RWPE2 (cell line): ENCODE data around the gene TTI1.

Experiments
- ATAC-seq: fragments of 200-7000 bp; cut with Tn5 transposase; 3 replicates; pipeline ENCODE4 v1.9.1; 2021; ENCODE audit warnings: low read depth
- DNase-seq: peaks from one replicate; pipeline ENCODE4 v3.0.0-alpha.2; 2020; ENCODE audit warnings: low spot score
- H3K27ac ChIP-seq: fragments of 450-650 bp; 2 replicates; pipeline ENCODE4 v1.5.1; 2017; ENCODE audit warnings: mild to moderate bottlenecking; ENCODE audit not compliant: poor library complexity, severe bottlenecking
- H3K27me3 ChIP-seq: fragments of 250-450 bp; sonication (Bioruptor Pico); 2 replicates; pipeline ENCODE4 v1.5.1; 2021; ENCODE audit warnings: mild to moderate bottlenecking, moderate library complexity; ENCODE audit not compliant: insufficient read depth, poor library complexity, severe bottlenecking
- H3K36me3 ChIP-seq: fragments of 250-450 bp; sonication (Bioruptor Pico); 2 replicates; pipeline ENCODE4 v1.5.1; 2020; ENCODE audit warnings: low read depth, mild to moderate bottlenecking, moderate library complexity
- H3K4me1 ChIP-seq: fragments of 250-450 bp; sonication (Bioruptor Pico); 2 replicates; pipeline ENCODE4 v1.5.1; 2021; ENCODE audit warnings: mild to moderate bottlenecking, moderate library complexity; ENCODE audit not compliant: insufficient read depth, poor library complexity, severe bottlenecking
- H3K4me3 ChIP-seq: fragments of 250-450 bp; sonication (Bioruptor Pico); 2 replicates; pipeline ENCODE4 v1.5.1; 2021; ENCODE audit warnings: mild to moderate bottlenecking, moderate library complexity; ENCODE audit not compliant: severe bottlenecking
- H3K9me3 ChIP-seq: fragments of 250-450 bp; sonication (Bioruptor Pico); 2 replicates; pipeline ENCODE4 v1.5.1; 2021; ENCODE audit warnings: mild to moderate bottlenecking, moderate library complexity; ENCODE audit not compliant: severe bottlenecking
- TF ChIP-seq, protein P1 (sequence below): fragments of 450-650 bp; IDR thresholded peaks from one replicate; pipeline ENCODE4 v1.5.1; 2017; ENCODE audit warnings: mild to moderate bottlenecking, moderate library complexity; ENCODE audit not compliant: poor library complexity, severe bottlenecking

TTI1 gene

DNA sequence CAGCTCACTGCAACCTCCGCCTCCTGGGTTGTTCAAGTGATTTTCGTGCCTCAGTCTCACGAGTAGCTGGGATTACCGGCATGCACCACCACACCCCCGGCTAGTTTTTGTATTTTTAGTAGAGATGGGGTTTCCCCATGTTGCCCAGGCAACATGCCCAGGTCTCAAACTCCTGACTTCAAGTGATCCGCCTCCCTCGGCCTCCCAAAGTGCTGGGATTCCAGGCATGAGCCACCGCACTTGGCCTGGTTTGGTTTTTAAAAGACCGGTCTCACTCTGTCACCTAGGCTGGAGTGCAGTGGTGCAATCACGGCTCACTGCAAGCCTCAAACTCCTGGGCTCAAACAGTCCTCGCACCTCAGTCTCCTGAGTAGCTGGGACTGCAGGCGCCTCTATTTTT is 90.2 kb downstream of the TTI1 start:
- H3K4me3 ChIP-seq: no peak overlapping the region
- no peak for ATAC-seq
- DNase-seq: peak; percentile 44

DNA sequence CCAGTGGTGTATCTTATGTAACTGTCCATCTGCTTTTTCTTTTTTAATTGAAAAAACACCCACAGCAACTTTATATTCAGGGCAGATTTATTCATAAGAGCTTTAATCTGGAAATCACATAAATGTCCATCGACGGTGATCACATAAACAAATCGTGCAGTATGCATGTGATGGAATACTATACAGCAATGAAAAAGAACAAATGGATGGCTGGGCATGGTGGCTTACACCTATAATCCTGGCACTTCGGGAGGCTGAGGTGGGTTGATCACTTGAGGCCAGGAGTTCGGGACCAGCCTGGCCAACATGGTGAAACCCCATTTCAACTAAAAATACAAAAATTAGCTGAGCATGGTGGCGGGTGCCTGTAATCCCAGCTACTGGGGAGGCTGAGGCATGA is 91.3 kb downstream of the TTI1 start:
- ATAC-seq: no peak
- peak; percentile 29 for DNase-seq

More for the DNA sequence above, 90.2 kb downstream of the TTI1 start:
- Histone ChIP-seq H3K27ac (no peak overlapping the region), H3K4me1 (no peaks in the 10 kb centered on the region), H3K36me3 (no peaks in the 10 kb centered on the region), H3K27me3 (no peaks in the 10 kb centered on the region), H3K9me3 (no peaks in the 10 kb centered on the region)
- TF ChIP-seq, protein P1, sequence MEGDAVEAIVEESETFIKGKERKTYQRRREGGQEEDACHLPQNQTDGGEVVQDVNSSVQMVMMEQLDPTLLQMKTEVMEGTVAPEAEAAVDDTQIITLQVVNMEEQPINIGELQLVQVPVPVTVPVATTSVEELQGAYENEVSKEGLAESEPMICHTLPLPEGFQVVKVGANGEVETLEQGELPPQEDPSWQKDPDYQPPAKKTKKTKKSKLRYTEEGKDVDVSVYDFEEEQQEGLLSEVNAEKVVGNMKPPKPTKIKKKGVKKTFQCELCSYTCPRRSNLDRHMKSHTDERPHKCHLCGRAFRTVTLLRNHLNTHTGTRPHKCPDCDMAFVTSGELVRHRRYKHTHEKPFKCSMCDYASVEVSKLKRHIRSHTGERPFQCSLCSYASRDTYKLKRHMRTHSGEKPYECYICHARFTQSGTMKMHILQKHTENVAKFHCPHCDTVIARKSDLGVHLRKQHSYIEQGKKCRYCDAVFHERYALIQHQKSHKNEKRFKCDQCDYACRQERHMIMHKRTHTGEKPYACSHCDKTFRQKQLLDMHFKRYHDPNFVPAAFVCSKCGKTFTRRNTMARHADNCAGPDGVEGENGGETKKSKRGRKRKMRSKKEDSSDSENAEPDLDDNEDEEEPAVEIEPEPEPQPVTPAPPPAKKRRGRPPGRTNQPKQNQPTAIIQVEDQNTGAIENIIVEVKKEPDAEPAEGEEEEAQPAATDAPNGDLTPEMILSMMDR: no peak

DNA sequence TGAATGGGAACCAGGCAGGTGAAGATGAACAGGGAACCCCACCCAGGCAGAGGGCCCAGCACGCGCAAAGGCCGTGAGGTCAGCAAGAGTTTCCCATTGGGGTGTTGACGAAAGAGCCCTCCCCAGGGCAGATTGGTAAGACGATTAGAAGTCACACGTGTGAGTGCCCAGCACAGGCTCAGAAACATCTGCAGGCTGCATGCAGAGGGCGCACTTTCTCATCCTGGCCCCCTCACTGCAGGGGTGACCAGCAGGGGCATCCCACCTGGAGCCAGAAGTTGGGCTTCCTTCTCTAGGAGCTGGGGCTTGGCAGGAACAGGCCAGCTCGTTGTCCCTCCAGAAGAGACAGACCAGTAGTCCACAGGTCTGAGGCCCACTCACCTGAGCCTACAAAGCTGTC is 91.9 kb downstream of the TTI1 start:
- Histone ChIP-seq H3K9me3 (no peaks in the 10 kb centered on the region), H3K36me3 (no peaks in the 10 kb centered on the region), H3K4me1 (no peaks in the 10 kb centered on the region), H3K4me3 (no peak overlapping the region), H3K27me3 (no peaks in the 10 kb centered on the region), H3K27ac (no peak overlapping the region)
- TF ChIP-seq, protein P1: peak; percentile 23
- DNase-seq (peak; percentile 72), ATAC-seq (peak; percentile 20; the same call in 1 of the 3 replicates)

More for the DNA sequence above, 91.3 kb downstream of the TTI1 start:
- TF ChIP-seq, protein P1: no peak
- no peaks in the 10 kb centered on the region for H3K4me1 ChIP-seq
- H3K27me3 ChIP-seq: no peaks in the 10 kb centered on the region
- H3K9me3 ChIP-seq: no peaks in the 10 kb centered on the region
- no peaks in the 10 kb centered on the region for H3K36me3 ChIP-seq
- no peak overlapping the region for H3K4me3 ChIP-seq
- no peak overlapping the region for H3K27ac ChIP-seq

DNA sequence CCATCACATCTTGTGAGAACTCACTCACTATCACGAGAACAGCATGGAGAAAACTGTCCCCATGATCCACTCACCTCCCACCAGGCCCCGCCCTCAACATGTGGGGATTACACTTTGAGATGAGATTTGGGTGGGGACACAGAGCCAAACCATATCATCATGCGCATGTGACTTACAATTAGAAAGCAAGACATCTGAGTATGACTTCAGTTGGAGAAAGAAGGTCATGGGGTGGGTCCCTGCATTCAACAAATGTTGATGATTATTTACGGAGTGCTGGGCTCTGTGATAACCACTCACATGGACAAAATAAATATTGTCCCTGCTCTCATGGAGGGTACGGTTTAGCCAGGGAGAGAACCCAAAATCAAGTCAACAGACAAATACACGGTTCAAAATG is 92.4 kb downstream of the TTI1 start:
- H3K27me3 ChIP-seq: no peaks in the 10 kb centered on the region
- TF ChIP-seq, protein P1: no peak
- ATAC-seq (no peak), DNase-seq (peak; percentile 32)
- H3K9me3 ChIP-seq: no peaks in the 10 kb centered on the region
- no peak overlapping the region for H3K4me3 ChIP-seq
- no peak overlapping the region for H3K27ac ChIP-seq
- no peaks in the 10 kb centered on the region for H3K36me3 ChIP-seq
- no peaks in the 10 kb centered on the region for H3K4me1 ChIP-seq

DNA sequence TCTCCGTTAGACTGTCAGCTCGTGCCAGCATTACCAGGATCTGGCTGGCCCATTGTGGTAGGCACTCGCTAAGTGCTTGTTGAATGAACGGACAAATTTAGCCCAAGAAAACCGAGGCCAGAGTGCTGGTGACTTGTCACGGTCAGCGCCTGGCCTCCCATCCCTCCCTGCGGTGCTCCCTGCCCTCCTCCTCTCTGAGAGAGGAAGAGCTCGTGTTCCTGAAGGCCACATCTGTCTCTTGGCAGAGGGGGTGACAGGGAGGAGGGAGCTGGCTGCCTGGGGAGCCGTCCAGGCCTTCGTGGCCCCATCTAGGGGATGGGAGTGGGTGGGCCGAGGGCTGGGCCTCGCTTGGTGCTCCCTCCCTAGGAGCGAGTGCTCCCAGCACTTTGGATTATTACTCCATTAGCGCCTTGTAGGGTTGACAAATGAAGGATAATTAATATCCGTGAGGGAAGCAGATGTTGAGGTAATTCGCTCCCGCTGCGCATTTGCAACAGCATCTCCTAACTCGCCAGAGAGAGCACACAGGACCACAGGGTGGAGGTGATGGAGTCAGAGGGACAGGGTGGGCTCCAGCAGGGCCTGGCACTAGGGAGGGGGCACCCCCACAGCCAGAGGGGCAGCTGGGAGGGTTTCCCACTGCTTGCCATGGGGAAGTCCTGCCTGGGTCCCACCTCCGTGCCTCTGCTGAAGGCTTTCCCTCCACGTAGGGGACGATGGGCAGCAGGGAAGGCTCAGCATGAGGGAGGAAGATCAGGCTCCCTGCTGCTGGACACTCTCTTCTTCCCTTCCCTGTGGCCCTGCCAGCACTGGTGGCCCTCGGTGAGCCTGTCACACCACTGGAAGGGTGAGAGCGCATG is 93.3 kb downstream of the TTI1 start:
- ATAC-seq (no peak), DNase-seq (peak; percentile 82)
- Histone ChIP-seq H3K36me3 (no peaks in the 10 kb centered on the region), H3K27ac (no peak overlapping the region), H3K27me3 (no peaks in the 10 kb centered on the region), H3K4me1 (no peaks in the 10 kb centered on the region), H3K4me3 (no peak overlapping the region), H3K9me3 (no peaks in the 10 kb centered on the region)
- TF ChIP-seq, protein P1: no peak
